ENCODE results near the gene TTC12. TPM values are rescaled to one million over a fixed set of nuclear protein-coding genes. Genes with fewer than 3 reads are reported as not detected.

The TTC12 gene
- total and polyA plus RNA-seq, 2 of the 8 experiments (the other 6 are each of a cell fraction or from before 2014, with no cell fraction given) = 4.7 to 9.0 TPM

GRCh38 chr11:113351480-113351879 is 37.1 kb downstream of the TTC12 start (continued):
- no peak for TF ChIP-seq SRF (IDR thresholded peaks at IDR 0.05; ENCODE audit: low read depth, low read length)
- no peak for TF ChIP-seq SIN3A (conservative IDR thresholded peaks at IDR 0.05 in 1 of 2, IDR thresholded peaks at IDR 0.05 in 1 of 2; ENCODE audit: low read depth in 1 of 2, low read length in 2 of 2)
- no peak for TF ChIP-seq CHD1 (IDR thresholded peaks at IDR 0.05; ENCODE audit: low read depth, low read length)
- no peak for TF ChIP-seq JUND (IDR thresholded peaks at IDR 0.05; ENCODE audit: low read length)
- no peak for TF ChIP-seq RXRA (IDR thresholded peaks at IDR 0.05; ENCODE audit: insufficient read depth, low read depth, low read length)
- TF ChIP-seq ATF3 (IDR thresholded peaks at IDR 0.05; ENCODE audit: insufficient read depth, low read depth, low read length) = no peak
